Peyer's patch (tissue), 4 donors: ENCODE data around the gene DBP. TPM values are rescaled to one million over a fixed set of nuclear protein-coding genes. Genes with fewer than 3 reads are reported as not detected.
A peak's percentile ranks its signal among the peaks of the same experiment; 100 is the strongest.

Source experiments
- DNase-seq, 3 donors: peaks; one replicate each; pipeline ENCODE4 v3.0.0-alpha.2; 2017 to 2019
- H3K27ac ChIP-seq, 4 donors: fragments of 200-600 bp; sonication (generic); one replicate each; pipeline ENCODE4 v1.5.1; 2016 to 2019
- H3K27me3 ChIP-seq, 2 donors: fragments of 200-600 bp; sonication (generic); one replicate each; pipeline ENCODE4 v1.5.1; 2019
- H3K36me3 ChIP-seq, 3 donors: fragments of 200-600 bp; sonication (generic); one replicate each; pipeline ENCODE4 v1.5.1; 2016 to 2019
- H3K4me1 ChIP-seq, 4 donors: fragments of 200-600 bp; sonication (generic); one replicate each; pipeline ENCODE4 v1.5.1; 2016 to 2019
- H3K4me3 ChIP-seq, 4 donors: fragments of 200-600 bp; sonication (generic); 1 replicate in 3 of 4; 2 replicates in 1 of 4; pipeline ENCODE4 v1.5.1; 2016 to 2019; ENCODE audit warnings: mild to moderate bottlenecking in 1 of 4
- H3K9me3 ChIP-seq, 4 donors: fragments of 200-600 bp; sonication (generic); one replicate each; pipeline ENCODE4 v1.5.1; 2016 to 2019; ENCODE audit warnings: mild to moderate bottlenecking in 1 of 4
- POLR2A ChIP-seq, 2 donors: fragments of 450-650 bp; IDR thresholded peaks; one replicate each; pipeline ENCODE4 v1.5.1; 2017; ENCODE audit warnings: antibody characterized with exemption in 2 of 2, mild to moderate bottlenecking in 2 of 2, moderate library complexity in 2 of 2
- total RNA-seq, 4 donors: library from RNA; depleted of rRNA; stranded (reverse); fragments of >200 nt; gene quantifications; one replicate each; pipeline ENCODE4 v1.1.0, GENCODE V29; 2016
- TF ChIP-seq, protein P1 (sequence below), 6 experiments: fragments of 450-650 bp in 4 of 6; fragments of 200-600 bp in 2 of 6; sonication (generic) in 1 of 6; IDR thresholded peaks; one replicate each; pipeline ENCODE4 v1.5.1; 2017 to 2019; ENCODE audit warnings: antibody characterized with exemption in 6 of 6, mild to moderate bottlenecking in 3 of 6, moderate library complexity in 1 of 6

Gene DBP
- total RNA-seq, 4 donors from 2014 or later = 9.9 to 51.5 (median 35.8) TPM

DNA sequence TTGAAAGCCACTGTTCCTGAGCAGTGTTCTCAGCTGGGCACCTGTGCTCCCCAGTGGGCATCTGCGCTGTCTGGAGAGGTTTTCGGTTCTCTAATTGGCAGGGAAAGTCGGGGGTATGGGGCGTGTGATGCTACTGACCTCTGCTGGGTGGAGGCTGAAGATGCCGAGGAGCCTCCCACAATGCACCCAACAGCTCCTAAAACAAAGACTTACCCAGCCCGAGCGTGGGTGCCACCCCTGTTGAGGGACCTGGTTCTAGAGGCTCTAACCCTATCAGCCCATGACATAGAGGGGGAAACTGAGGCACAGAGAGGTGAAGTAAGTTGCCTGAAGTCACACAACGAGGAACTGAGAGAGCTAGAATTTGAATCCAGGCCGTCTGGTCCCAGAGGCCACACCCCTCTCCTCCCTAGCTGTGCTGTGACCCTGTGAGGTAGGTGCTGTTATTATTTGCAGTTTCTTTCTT is 28.3 kb downstream of the DBP start:
- Histone ChIP-seq H3K4me3 (no peak overlapping the region), H3K36me3 (peaks cover 0 to 12% (median 0%) of the 10 kb centered on the region in 3 donors), H3K27me3 (no peaks in the 10 kb centered on the region), H3K27ac (no peak overlapping the region), H3K9me3 (no peaks in the 10 kb centered on the region), H3K4me1 (no peaks in the 10 kb centered on the region)
- TF ChIP-seq, protein P1, sequence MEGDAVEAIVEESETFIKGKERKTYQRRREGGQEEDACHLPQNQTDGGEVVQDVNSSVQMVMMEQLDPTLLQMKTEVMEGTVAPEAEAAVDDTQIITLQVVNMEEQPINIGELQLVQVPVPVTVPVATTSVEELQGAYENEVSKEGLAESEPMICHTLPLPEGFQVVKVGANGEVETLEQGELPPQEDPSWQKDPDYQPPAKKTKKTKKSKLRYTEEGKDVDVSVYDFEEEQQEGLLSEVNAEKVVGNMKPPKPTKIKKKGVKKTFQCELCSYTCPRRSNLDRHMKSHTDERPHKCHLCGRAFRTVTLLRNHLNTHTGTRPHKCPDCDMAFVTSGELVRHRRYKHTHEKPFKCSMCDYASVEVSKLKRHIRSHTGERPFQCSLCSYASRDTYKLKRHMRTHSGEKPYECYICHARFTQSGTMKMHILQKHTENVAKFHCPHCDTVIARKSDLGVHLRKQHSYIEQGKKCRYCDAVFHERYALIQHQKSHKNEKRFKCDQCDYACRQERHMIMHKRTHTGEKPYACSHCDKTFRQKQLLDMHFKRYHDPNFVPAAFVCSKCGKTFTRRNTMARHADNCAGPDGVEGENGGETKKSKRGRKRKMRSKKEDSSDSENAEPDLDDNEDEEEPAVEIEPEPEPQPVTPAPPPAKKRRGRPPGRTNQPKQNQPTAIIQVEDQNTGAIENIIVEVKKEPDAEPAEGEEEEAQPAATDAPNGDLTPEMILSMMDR (IDR thresholded peaks at IDR 0.05) = peak; percentile 24 to 67 (median 46)
- TF ChIP-seq POLR2A (IDR thresholded peaks at IDR 0.05) = no peak
- DNase-seq = peak; percentile 62 to 84 (median 67)

DNA sequence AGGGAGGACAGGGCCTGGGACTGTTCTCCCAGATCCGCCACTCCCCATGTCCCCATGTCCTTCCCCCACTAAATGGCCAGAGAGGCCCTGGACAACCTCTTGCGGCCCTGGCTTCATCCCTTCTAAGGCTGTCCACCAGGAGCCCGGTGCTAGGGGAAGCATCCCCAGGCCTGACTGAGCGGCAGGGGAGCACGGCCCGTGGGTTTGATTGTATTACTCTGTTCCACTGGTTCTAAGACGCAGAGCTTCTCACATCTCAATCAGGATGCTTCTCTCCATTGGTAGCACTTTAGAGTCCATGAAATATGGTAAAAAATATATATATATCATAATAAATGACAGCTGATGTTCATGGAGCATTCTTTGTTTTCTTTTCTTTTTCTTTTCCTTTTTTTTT is 29.8 kb downstream of the DBP start:
- peaks cover 0 to 12% (median 0%) of the 10 kb centered on the region in 3 donors for H3K36me3 ChIP-seq
- peaks cover 0 to 4% (median 0%) of the 10 kb centered on the region in 4 donors for H3K4me1 ChIP-seq
- H3K27ac ChIP-seq = no peak overlapping the region
- H3K9me3 ChIP-seq = no peaks in the 10 kb centered on the region
- TF ChIP-seq, protein P1 (IDR thresholded peaks at IDR 0.05) = no peak
- no peak for TF ChIP-seq POLR2A (IDR thresholded peaks at IDR 0.05)
- no peaks in the 10 kb centered on the region for H3K27me3 ChIP-seq
- H3K4me3 ChIP-seq = no peak overlapping the region
- DNase-seq = no peak

DNA sequence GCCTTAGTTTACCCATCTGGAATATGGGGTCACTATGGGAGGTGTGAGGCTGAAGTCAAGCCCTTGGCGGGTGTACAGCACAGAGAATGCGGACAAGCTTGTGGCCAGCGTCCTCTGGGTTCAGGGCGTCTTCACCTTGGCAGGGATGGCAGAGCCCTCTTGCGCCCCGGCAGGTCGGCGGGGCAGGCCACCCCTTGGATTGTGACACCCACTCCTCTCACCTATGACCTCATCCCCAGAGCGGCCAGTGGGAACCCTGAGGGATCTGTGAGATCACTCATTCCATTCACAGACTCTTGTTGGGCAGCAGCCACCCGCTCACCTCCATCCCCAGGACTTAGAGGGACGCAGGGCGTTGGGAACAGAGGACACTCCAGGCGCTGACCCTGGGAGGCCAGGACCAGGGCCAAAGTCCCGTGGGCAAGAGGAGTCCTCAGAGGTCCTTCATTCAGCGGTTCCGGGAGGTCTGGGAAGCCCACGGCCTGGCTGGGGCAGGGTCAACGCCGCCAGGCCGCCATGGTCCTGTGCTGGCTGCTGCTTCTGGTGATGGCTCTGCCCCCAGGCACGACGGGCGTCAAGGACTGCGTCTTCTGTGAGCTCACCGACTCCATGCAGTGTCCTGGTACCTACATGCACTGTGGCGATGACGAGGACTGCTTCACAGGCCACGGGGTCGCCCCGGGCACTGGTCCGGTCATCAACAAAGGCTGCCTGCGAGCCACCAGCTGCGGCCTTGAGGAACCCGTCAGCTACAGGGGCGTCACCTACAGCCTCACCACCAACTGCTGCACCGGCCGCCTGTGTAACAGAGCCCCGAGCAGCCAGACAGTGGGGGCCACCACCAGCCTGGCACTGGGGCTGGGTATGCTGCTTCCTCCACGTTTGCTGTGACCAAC is 30.5 kb downstream of the DBP start, which contains the start of gene SPACA4:
SPACA4 (plus strand) TSS at position 280 of the 896 bp plus-strand sequence; CDS start at position 517, 237 bp downstream.
- TF ChIP-seq, protein P1 (IDR thresholded peaks at IDR 0.05) = no peak
- TF ChIP-seq POLR2A (IDR thresholded peaks at IDR 0.05) = no peak
- H3K27ac ChIP-seq = no peak within 1 kb of the TSS
- peaks cover 0 to 4% (median 0%) of the 10 kb centered on the region in 4 donors for H3K4me1 ChIP-seq
- DNase-seq = no peak
- peaks cover 0 to 12% (median 0%) of the 10 kb centered on the region in 3 donors for H3K36me3 ChIP-seq
- H3K4me3 ChIP-seq = no peak within 1 kb of the TSS
- H3K27me3 ChIP-seq = no peaks in the 10 kb centered on the region
- no peaks in the 10 kb centered on the region for H3K9me3 ChIP-seq

DNA sequence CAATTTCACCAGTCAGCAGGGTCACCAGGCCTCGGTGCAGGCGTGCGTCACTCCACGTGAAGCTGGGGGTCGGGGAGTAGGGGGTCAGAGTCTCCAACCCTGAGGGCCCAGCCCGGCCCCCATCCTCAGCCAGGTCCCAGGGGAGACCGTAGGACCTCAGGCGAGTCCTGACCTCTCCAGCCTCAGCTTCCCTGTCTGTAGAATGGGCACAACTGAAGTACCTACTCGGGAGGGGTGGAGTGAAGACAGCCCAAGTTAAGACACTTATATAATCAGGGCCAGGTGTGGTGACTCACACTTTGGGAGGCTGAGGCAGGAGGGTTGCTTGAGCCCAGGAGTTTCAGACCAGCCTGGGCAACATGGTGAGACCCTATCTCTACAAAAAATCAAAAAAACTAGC is 33.3 kb downstream of the DBP start:
- Histone ChIP-seq H3K4me1 (peaks cover 0 to 4% (median 0%) of the 10 kb centered on the region in 4 donors), H3K27ac (peak overlapping the region in 1 of 4 donors; percentile 35), H3K27me3 (no peaks in the 10 kb centered on the region), H3K9me3 (no peaks in the 10 kb centered on the region), H3K36me3 (peaks cover 0 to 5% (median 0%) of the 10 kb centered on the region in 3 donors), H3K4me3 (no peak overlapping the region)
- no peak for DNase-seq
- TF ChIP-seq, protein P1 (IDR thresholded peaks at IDR 0.05) = no peak
- TF ChIP-seq POLR2A (IDR thresholded peaks at IDR 0.05) = no peak

DNA sequence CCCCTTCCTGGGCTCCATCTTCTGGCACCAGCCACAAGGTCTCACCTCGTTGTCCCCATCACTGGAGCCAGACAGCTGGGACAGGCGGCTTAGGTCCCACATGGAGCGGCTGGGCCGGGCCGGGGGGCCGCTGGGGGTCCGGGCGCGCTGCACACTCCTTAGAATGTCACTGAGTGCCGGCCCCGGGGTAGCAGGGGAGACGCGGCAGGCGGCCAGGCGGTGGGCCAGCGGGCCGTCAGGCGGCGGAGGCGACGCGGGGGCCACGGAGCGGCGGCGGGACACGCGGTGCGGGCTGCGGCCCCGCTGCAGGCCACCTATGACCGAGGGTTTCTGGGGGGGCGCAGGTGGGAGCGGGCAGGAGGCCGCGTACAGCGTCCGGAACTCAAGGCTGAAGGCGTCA is 33.7 kb downstream of the DBP start:
- Histone ChIP-seq H3K9me3 (no peaks in the 10 kb centered on the region), H3K4me3 (no peak overlapping the region), H3K27me3 (no peaks in the 10 kb centered on the region), H3K36me3 (peaks cover 0 to 5% (median 0%) of the 10 kb centered on the region in 3 donors), H3K27ac (peak overlapping the region in 1 of 4 donors; percentile 35), H3K4me1 (peaks cover 0 to 4% (median 0%) of the 10 kb centered on the region in 4 donors)
- TF ChIP-seq POLR2A (IDR thresholded peaks at IDR 0.05) = no peak
- TF ChIP-seq, protein P1 (IDR thresholded peaks at IDR 0.05) = no peak
- no peak for DNase-seq
